CD14-positive monocyte (primary cell): ENCODE measurements around the gene CCR4. TPM values are rescaled to one million over a fixed set of nuclear protein-coding genes. Genes with fewer than 3 reads are reported as not detected.

Source experiments
- DNase-seq, 3 donors: peaks; one replicate each; pipeline ENCODE4 v3.0.0-alpha.2; 2011 to 2022
- H2AFZ ChIP-seq: 2 replicates; pipeline ENCODE4 v1.6.0; 2012; ENCODE audit warnings: mild to moderate bottlenecking, low read depth, low read length, inconsistent platforms; ENCODE audit not compliant: insufficient read depth, poor library complexity, severe bottlenecking
- H3K27ac ChIP-seq, 2 donors: 1 replicate in 1 of 2; 2 replicates in 1 of 2; pipeline ENCODE4 v1.5.1; 2012 to 2013; ENCODE audit warnings: low read length in 2 of 2, control low read depth in 1 of 2, inconsistent platforms in 1 of 2, low read depth in 1 of 2, mild to moderate bottlenecking in 1 of 2
- H3K27me3 ChIP-seq, 2 donors: one replicate each; pipeline versions ENCODE4 v1.6.0 to v1.6.1; 2011 to 2013; ENCODE audit warnings: low read length in 2 of 2; ENCODE audit not compliant: control insufficient read depth in 2 of 2, insufficient read depth in 2 of 2
- H3K36me3 ChIP-seq, 2 donors: replicated peaks in 1 of 2; 1 replicate in 1 of 2; 2 replicates in 1 of 2; pipeline versions ENCODE4 v1.5.1 to v1.6.1; 2012 to 2013; ENCODE audit warnings: low read length in 2 of 2, control low read depth in 1 of 2, inconsistent platforms in 1 of 2, mild to moderate bottlenecking in 1 of 2; ENCODE audit not compliant: insufficient read depth in 2 of 2, control insufficient read depth in 1 of 2
- H3K4me1 ChIP-seq, 2 donors: 1 replicate in 1 of 2; 2 replicates in 1 of 2; pipeline versions ENCODE4 v1.5.1 to v1.6.1; 2012 to 2013; ENCODE audit warnings: low read length in 2 of 2, control low read depth in 1 of 2, inconsistent platforms in 1 of 2, mild to moderate bottlenecking in 1 of 2, moderate library complexity in 1 of 2; ENCODE audit not compliant: insufficient read depth in 2 of 2, control insufficient read depth in 1 of 2
- H3K4me2 ChIP-seq: replicated peaks from 2 replicates; pipeline ENCODE3; 2012; ENCODE audit warnings: low read length, moderate library complexity, mild to moderate bottlenecking; ENCODE audit not compliant: poor library complexity, severe bottlenecking; ENCODE audit errors: extremely low read depth
- H3K4me3 ChIP-seq, 3 experiments: fragments of 200-600 bp in 1 of 3; sonication (generic) in 1 of 3; replicated peaks in 1 of 3; 1 replicate in 2 of 3; 2 replicates in 1 of 3; pipeline ENCODE4 v1.5.1; 2011 to 2013; ENCODE audit warnings: low read length in 3 of 3, mild to moderate bottlenecking in 3 of 3, control low read depth in 2 of 3, low read depth in 2 of 3, inconsistent platforms in 1 of 3, moderate library complexity in 1 of 3
- H3K79me2 ChIP-seq: 2 replicates; pipeline ENCODE4 v1.6.0; 2012; ENCODE audit warnings: mild to moderate bottlenecking, control low read depth, inconsistent platforms, low read length, moderate library complexity; ENCODE audit not compliant: insufficient read depth
- H3K9ac ChIP-seq: 2 replicates; pipeline ENCODE4 v1.6.0; 2017; ENCODE audit warnings: low read length, mild to moderate bottlenecking; ENCODE audit not compliant: insufficient read depth, poor library complexity, severe bottlenecking
- H3K9me3 ChIP-seq, 2 donors: replicated peaks in 1 of 2; 1 replicate in 1 of 2; 2 replicates in 1 of 2; pipeline versions ENCODE4 v1.5.1 to v1.6.1; 2012 to 2013; ENCODE audit warnings: low read length in 2 of 2, control low read depth in 1 of 2; ENCODE audit not compliant: control insufficient read depth in 1 of 2, insufficient read depth in 1 of 2
- H4K20me1 ChIP-seq: 2 replicates; pipeline ENCODE4 v1.6.0; 2012; ENCODE audit warnings: mild to moderate bottlenecking, low read length, control low read depth, moderate library complexity; ENCODE audit not compliant: insufficient read depth
- H3K27ac Mint-ChIP-seq, 7 donors: one replicate each; pipeline ENCODE4 v1.8.0; 2020; ENCODE audit warnings: mild to moderate bottlenecking in 7 of 7, mixed read lengths in 7 of 7, moderate library complexity in 6 of 7, inconsistent platforms in 2 of 7
- H3K27me3 Mint-ChIP-seq, 3 donors: one replicate each; pipeline ENCODE4 v1.8.0; 2021 to 2022; ENCODE audit warnings: low read depth in 3 of 3, mild to moderate bottlenecking in 3 of 3, mixed read lengths in 3 of 3, moderate library complexity in 3 of 3, inconsistent platforms in 1 of 3
- H3K36me3 Mint-ChIP-seq, 2 donors: one replicate each; pipeline ENCODE4 v1.8.0; 2020; ENCODE audit warnings: mixed read lengths in 2 of 2, inconsistent platforms in 1 of 2, mild to moderate bottlenecking in 1 of 2
- H3K4me1 Mint-ChIP-seq: one replicate; pipeline ENCODE4 v1.8.0; 2020; ENCODE audit warnings: mild to moderate bottlenecking, mixed read lengths
- H3K4me3 Mint-ChIP-seq, 2 donors: one replicate each; pipeline ENCODE4 v1.8.0; 2020; ENCODE audit warnings: mild to moderate bottlenecking in 2 of 2, mixed read lengths in 2 of 2, moderate library complexity in 1 of 2
- H3K9me3 Mint-ChIP-seq, 7 donors: one replicate each; pipeline ENCODE4 v1.8.0; 2020 to 2022; ENCODE audit warnings: mixed read lengths in 7 of 7, mild to moderate bottlenecking in 6 of 7, moderate library complexity in 6 of 7, inconsistent platforms in 2 of 7
- WGBS: methylation state at CpG from one replicate; pipeline ENCODE4 v1.1.5; 2013; ENCODE audit warnings: missing lambda C conversion rate; ENCODE audit not compliant: insufficient coverage; 5-methylcytosine and 5-hydroxymethylcytosine counted together
- intact Hi-C, 2 donors: fragments of 100-400 bp; cut with micrococcal nuclease; formaldehyde crosslinking; loops; one replicate each; pipeline versions ENCODE4 v1.15.0 to v1.15.1; 2023
- polyA plus RNA-seq, 3 donors: library from polyadenylated mRNA; depleted of rRNA in 1 of 3; unstranded in 2 of 3; stranded (reverse) in 1 of 3; fragments of 300-500 nt in 2 of 3; fragments of >200 nt in 1 of 3; fragmentation: Illumina TruSeq in 2 of 3; gene quantifications; 1 replicate in 2 of 3; 2 replicates in 1 of 3; pipeline ENCODE4 v1.2.3, GENCODE V29; 2012 to 2021
- TF ChIP-seq, protein P1 (sequence below): fragments of 200-600 bp; IDR thresholded peaks from one replicate; pipeline ENCODE4 v1.8.0; 2022; ENCODE audit warnings: antibody characterized with exemption, mild to moderate bottlenecking

Gene CCR4
- polyA plus RNA-seq, 3 donors: 0.04 TPM; not detected in 2

- H3K36me3 Mint-ChIP-seq: no peaks in the 10 kb centered on the region
- no peak overlapping the region for H3K4me3 Mint-ChIP-seq
- H3K4me3 ChIP-seq: no peak overlapping the region
- no peaks in the 10 kb centered on the region for H3K79me2 ChIP-seq
- H3K4me1 ChIP-seq: no peaks in the 10 kb centered on the region
- no peaks in the 10 kb centered on the region for H3K27me3 ChIP-seq
- H3K27ac Mint-ChIP-seq: no peak overlapping the region
- H3K9me3 ChIP-seq: peaks cover 12 to 30% of the 10 kb centered on the region in 2 donors
- H3K4me2 ChIP-seq: no peak overlapping the region
- H3K4me1 Mint-ChIP-seq: no peaks in the 10 kb centered on the region
- no peak overlapping the region for H3K27ac ChIP-seq
- no peaks in the 10 kb centered on the region for H4K20me1 ChIP-seq
- peaks cover 4 to 6% (median 4%) of the 10 kb centered on the region in 3 donors for H3K27me3 Mint-ChIP-seq
- intact Hi-C loops: no loop called here
- 81% methylated on average over 7 of the region's 7 CpGs for WGBS
- TF ChIP-seq, protein P1, sequence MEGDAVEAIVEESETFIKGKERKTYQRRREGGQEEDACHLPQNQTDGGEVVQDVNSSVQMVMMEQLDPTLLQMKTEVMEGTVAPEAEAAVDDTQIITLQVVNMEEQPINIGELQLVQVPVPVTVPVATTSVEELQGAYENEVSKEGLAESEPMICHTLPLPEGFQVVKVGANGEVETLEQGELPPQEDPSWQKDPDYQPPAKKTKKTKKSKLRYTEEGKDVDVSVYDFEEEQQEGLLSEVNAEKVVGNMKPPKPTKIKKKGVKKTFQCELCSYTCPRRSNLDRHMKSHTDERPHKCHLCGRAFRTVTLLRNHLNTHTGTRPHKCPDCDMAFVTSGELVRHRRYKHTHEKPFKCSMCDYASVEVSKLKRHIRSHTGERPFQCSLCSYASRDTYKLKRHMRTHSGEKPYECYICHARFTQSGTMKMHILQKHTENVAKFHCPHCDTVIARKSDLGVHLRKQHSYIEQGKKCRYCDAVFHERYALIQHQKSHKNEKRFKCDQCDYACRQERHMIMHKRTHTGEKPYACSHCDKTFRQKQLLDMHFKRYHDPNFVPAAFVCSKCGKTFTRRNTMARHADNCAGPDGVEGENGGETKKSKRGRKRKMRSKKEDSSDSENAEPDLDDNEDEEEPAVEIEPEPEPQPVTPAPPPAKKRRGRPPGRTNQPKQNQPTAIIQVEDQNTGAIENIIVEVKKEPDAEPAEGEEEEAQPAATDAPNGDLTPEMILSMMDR: no peak
- H2AFZ ChIP-seq: no peak overlapping the region
- H3K36me3 ChIP-seq: no peaks in the 10 kb centered on the region
- peaks cover 15 to 30% (median 18%) of the 10 kb centered on the region in 7 donors for H3K9me3 Mint-ChIP-seq
- H3K9ac ChIP-seq: no peak overlapping the region
- DNase-seq: no peak
Measured at GRCh38 chr3:32913790-32914446, 37.5 kb upstream of the CCR4 start.

- peaks cover 12 to 30% of the 10 kb centered on the region in 2 donors for H3K9me3 ChIP-seq
- Mint-ChIP-seq H3K4me3 (no peak overlapping the region), H3K9me3 (peaks cover 15 to 35% (median 18%) of the 10 kb centered on the region in 7 donors), H3K4me1 (no peaks in the 10 kb centered on the region), H3K36me3 (no peaks in the 10 kb centered on the region), H3K27me3 (peaks cover 0 to 3% (median 1%) of the 10 kb centered on the region in 3 donors), H3K27ac (no peak overlapping the region)
- no peaks in the 10 kb centered on the region for H3K27me3 ChIP-seq
- H3K9ac ChIP-seq: no peak overlapping the region
- H3K79me2 ChIP-seq: no peaks in the 10 kb centered on the region
- TF ChIP-seq, protein P1: no peak
- H3K4me2 ChIP-seq: no peak overlapping the region
- no peak overlapping the region for H3K27ac ChIP-seq
- H4K20me1 ChIP-seq: no peaks in the 10 kb centered on the region
- no peak for DNase-seq
- H3K4me3 ChIP-seq: no peak overlapping the region
- WGBS: no CpG with 5 or more reads among the region's 2 CpGs
- no peaks in the 10 kb centered on the region for H3K4me1 ChIP-seq
- H2AFZ ChIP-seq: no peak overlapping the region
- no peaks in the 10 kb centered on the region for H3K36me3 ChIP-seq
- intact Hi-C loops: no loop called here
Measured at GRCh38 chr3:32919920-32920319, 31.5 kb upstream of the CCR4 start.
